Mucosa of descending colon (tissue), 3 donors: ENCODE measurements around the gene GON4L. TPM values are rescaled to one million over a fixed set of nuclear protein-coding genes. Genes with fewer than 3 reads are reported as not detected.
A peak's percentile ranks its signal among the peaks of the same experiment; 100 is the strongest.

Experiments used
- ATAC-seq: fragments of 200-7000 bp; cut with Tn5 transposase; one replicate; pipeline ENCODE4 v1.9.1; 2020; ENCODE audit warnings: mild to moderate bottlenecking, moderate library complexity
- DNase-seq, 3 donors: peaks; one replicate each; pipeline ENCODE4 v3.0.0-alpha.2; 2020
- H3K36me3 ChIP-seq: fragments of 200-600 bp; one replicate; pipeline ENCODE4 v1.8.0; 2021; ENCODE audit warnings: low read depth, mild to moderate bottlenecking
- H3K4me1 ChIP-seq: fragments of 200-600 bp; one replicate; pipeline ENCODE4 v1.8.0; 2021; ENCODE audit warnings: low read depth, mild to moderate bottlenecking
- H3K4me3 ChIP-seq: fragments of 200-600 bp; one replicate; pipeline ENCODE4 v1.8.0; 2021; ENCODE audit warnings: mild to moderate bottlenecking
- H3K9me3 ChIP-seq: fragments of 200-600 bp; one replicate; pipeline ENCODE4 v1.8.0; 2021; ENCODE audit warnings: mild to moderate bottlenecking
- CTCF ChIP-seq: fragments of 200-600 bp; IDR thresholded peaks from one replicate; pipeline ENCODE4 v1.8.0; 2022; ENCODE audit warnings: antibody characterized with exemption, mild to moderate bottlenecking
- intact Hi-C, 2 donors: fragments of 100-400 bp; cut with DNase I in 1 of 2; cut with micrococcal nuclease in 1 of 2; formaldehyde crosslinking; loops; one replicate each; pipeline versions ENCODE4 v1.11.0 to v1.11.1; 2022; cut with DNase I, micrococcal nuclease
- total RNA-seq, 3 donors: library from RNA; stranded (reverse); fragmentation: NEBNext Ultra II Directional in 2 of 3; extraction: Animal tissue kit (Norgen Biotek cat#: 25700) in 2 of 3; gene quantifications; one replicate each; pipeline versions ENCODE4 v1.2.1 to v1.2.4, GENCODE V29; 2021 to 2023
- donor health status: DM: no; HTN: no; CAD: no; lungs with moderate emphysema.
- donor health status: DM: no; HTN: no; CAD: no.
- donor health status: DM: no; HTN: yes; CAD: no.

GON4L gene
- total RNA-seq, 3 donors from 2014 or later, result 38.7 to 63.0 (median 54.3) TPM

- intact Hi-C loops, result no loop called here
- H3K36me3 ChIP-seq, result no peaks in the 10 kb centered on the region
- H3K4me3 ChIP-seq, result peak overlapping the region; percentile 18
- no peak for TF ChIP-seq CTCF
- no peak for ATAC-seq
- no peak for DNase-seq
- H3K4me1 ChIP-seq, result no peaks in the 10 kb centered on the region
- no peaks in the 10 kb centered on the region for H3K9me3 ChIP-seq
Observed at GRCh38 chr1:155744711-155745283, 112.2 kb downstream of the GON4L start.

GRCh38 chr1:155741908-155742307 is 115.1 kb downstream of the GON4L start:
- intact Hi-C loops, result no loop called here
- ATAC-seq, result no peak
- TF ChIP-seq CTCF, result no peak
- Histone ChIP-seq H3K4me3 (no peak overlapping the region), H3K9me3 (no peaks in the 10 kb centered on the region), H3K4me1 (no peaks in the 10 kb centered on the region), H3K36me3 (no peaks in the 10 kb centered on the region)
- no peak for DNase-seq

- DNase-seq (no peak), ATAC-seq (no peak)
- Histone ChIP-seq H3K4me1 (no peaks in the 10 kb centered on the region), H3K9me3 (no peaks in the 10 kb centered on the region), H3K4me3 (no peak overlapping the region), H3K36me3 (no peaks in the 10 kb centered on the region)
- TF ChIP-seq CTCF, result no peak
- intact Hi-C loops, result no loop called here
Observed at GRCh38 chr1:155740995-155741394, 116.0 kb downstream of the GON4L start.

- H3K36me3 ChIP-seq, result no peaks in the 10 kb centered on the region
- DNase-seq, result peak in 1 of 3 donors; percentile 75
Observed at GRCh38 chr1:155729031-155729898, 127.7 kb downstream of the GON4L start.

GRCh38 chr1:155725142-155725541 is 131.9 kb downstream of the GON4L start:
- no peaks in the 10 kb centered on the region for H3K36me3 ChIP-seq
- DNase-seq (no peak), ATAC-seq (no peak)
- no peaks in the 10 kb centered on the region for H3K4me1 ChIP-seq
- intact Hi-C loops, result no loop called here
- H3K9me3 ChIP-seq, result no peaks in the 10 kb centered on the region
- H3K4me3 ChIP-seq, result no peak overlapping the region
- TF ChIP-seq CTCF, result no peak

More at GRCh38 chr1:155729031-155729898, 127.7 kb downstream of the GON4L start:
- peak; percentile 27 for TF ChIP-seq CTCF
- intact Hi-C loops, result no loop called here
- Histone ChIP-seq H3K4me1 (no peaks in the 10 kb centered on the region), H3K4me3 (no peak overlapping the region), H3K9me3 (no peaks in the 10 kb centered on the region)
- peak; percentile 92 for ATAC-seq
